Neural cell (in vitro differentiated cells): ENCODE results near the gene CDIP1.

Experiments
- EP300 ChIP-seq: fragments of 450-650 bp; conservative IDR thresholded peaks from 2 replicates; pipeline ENCODE4 v1.6.1; 2014; ENCODE audit warnings: antibody characterized with exemption, mild to moderate bottlenecking, moderate library complexity; ENCODE audit not compliant: poor library complexity, severe bottlenecking
- EZH2 ChIP-seq: fragments of 200-600, 300-800 bp; shearing (Covaris generic), sonication (generic); IDR thresholded peaks from 2 replicates; pipeline ENCODE4 v1.6.1; 2014; ENCODE audit warnings: antibody characterized with exemption, low read length, borderline replicate concordance, mild to moderate bottlenecking; ENCODE audit not compliant: insufficient read depth, poor library complexity, severe bottlenecking
- RAD21 ChIP-seq: fragments of 450-650 bp; conservative IDR thresholded peaks from 2 replicates; pipeline ENCODE4 v1.6.1; 2014; ENCODE audit warnings: antibody characterized with exemption, mild to moderate bottlenecking, moderate library complexity
- SMC3 ChIP-seq: fragments of 450-650 bp; conservative IDR thresholded peaks from 2 replicates; pipeline ENCODE4 v1.6.1; 2014; ENCODE audit warnings: antibody characterized with exemption, mild to moderate bottlenecking, moderate library complexity; ENCODE audit not compliant: poor library complexity
- TAF1 ChIP-seq: IDR thresholded peaks from 2 replicates; pipeline ENCODE4 v1.6.1; 2012; ENCODE audit warnings: low read depth
- TF ChIP-seq, protein P1 (sequence below): fragments of 450-650 bp; IDR thresholded peaks from 2 replicates; pipeline ENCODE4 v1.5.1; 2014; ENCODE audit warnings: antibody characterized with exemption, mild to moderate bottlenecking, moderate library complexity; ENCODE audit not compliant: poor library complexity, severe bottlenecking
- TF ChIP-seq, protein P2 (sequence below): IDR thresholded peaks from 2 replicates; pipeline ENCODE4 v1.6.1; 2012; ENCODE audit warnings: borderline replicate concordance

DNA sequence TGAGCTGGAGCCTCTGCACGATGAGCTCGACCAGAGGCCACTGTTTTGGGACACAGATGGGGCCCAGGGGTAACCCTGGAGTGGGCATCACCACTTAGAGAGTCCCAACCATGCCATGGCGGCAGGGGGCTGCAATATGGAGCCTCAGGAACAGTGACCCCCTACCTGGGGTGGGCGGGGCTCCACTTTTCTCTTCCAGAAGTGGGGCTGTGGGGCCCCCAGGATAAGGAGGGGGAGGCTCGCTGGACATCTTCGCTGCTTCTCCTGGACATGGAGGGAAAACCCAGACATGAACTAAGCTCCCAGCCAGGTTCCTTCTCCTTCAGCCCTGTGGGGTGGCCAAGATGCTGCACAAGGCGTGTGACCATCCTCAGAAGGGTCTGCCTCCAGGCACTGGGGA lies 24.7 kb downstream of the CDIP1 start:
- TF ChIP-seq, protein P1, sequence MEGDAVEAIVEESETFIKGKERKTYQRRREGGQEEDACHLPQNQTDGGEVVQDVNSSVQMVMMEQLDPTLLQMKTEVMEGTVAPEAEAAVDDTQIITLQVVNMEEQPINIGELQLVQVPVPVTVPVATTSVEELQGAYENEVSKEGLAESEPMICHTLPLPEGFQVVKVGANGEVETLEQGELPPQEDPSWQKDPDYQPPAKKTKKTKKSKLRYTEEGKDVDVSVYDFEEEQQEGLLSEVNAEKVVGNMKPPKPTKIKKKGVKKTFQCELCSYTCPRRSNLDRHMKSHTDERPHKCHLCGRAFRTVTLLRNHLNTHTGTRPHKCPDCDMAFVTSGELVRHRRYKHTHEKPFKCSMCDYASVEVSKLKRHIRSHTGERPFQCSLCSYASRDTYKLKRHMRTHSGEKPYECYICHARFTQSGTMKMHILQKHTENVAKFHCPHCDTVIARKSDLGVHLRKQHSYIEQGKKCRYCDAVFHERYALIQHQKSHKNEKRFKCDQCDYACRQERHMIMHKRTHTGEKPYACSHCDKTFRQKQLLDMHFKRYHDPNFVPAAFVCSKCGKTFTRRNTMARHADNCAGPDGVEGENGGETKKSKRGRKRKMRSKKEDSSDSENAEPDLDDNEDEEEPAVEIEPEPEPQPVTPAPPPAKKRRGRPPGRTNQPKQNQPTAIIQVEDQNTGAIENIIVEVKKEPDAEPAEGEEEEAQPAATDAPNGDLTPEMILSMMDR = no peak
- TF ChIP-seq RAD21 (no peak), EP300 (no peak), EZH2 (no peak), SMC3 (no peak), TAF1 (no peak)
- TF ChIP-seq, protein P2, sequence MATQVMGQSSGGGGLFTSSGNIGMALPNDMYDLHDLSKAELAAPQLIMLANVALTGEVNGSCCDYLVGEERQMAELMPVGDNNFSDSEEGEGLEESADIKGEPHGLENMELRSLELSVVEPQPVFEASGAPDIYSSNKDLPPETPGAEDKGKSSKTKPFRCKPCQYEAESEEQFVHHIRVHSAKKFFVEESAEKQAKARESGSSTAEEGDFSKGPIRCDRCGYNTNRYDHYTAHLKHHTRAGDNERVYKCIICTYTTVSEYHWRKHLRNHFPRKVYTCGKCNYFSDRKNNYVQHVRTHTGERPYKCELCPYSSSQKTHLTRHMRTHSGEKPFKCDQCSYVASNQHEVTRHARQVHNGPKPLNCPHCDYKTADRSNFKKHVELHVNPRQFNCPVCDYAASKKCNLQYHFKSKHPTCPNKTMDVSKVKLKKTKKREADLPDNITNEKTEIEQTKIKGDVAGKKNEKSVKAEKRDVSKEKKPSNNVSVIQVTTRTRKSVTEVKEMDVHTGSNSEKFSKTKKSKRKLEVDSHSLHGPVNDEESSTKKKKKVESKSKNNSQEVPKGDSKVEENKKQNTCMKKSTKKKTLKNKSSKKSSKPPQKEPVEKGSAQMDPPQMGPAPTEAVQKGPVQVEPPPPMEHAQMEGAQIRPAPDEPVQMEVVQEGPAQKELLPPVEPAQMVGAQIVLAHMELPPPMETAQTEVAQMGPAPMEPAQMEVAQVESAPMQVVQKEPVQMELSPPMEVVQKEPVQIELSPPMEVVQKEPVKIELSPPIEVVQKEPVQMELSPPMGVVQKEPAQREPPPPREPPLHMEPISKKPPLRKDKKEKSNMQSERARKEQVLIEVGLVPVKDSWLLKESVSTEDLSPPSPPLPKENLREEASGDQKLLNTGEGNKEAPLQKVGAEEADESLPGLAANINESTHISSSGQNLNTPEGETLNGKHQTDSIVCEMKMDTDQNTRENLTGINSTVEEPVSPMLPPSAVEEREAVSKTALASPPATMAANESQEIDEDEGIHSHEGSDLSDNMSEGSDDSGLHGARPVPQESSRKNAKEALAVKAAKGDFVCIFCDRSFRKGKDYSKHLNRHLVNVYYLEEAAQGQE = no peak
